Hematopoietic multipotent progenitor cell treated with erythropoietin and hydrocortisone succinate and interleukin-3 and kit ligand, for 6 days (in vitro differentiated cells): ENCODE data around the gene CCT6A.
"Not testable (repeated sequence)": the region's sequence is repeated elsewhere in the genome, so short reads cannot be mapped to it uniquely, and the experiment has no call there.

Experiments
- DNase-seq: peaks from one replicate; pipeline ENCODE4 v3.0.0-alpha.2; 2015

Gene CCT6A, protein sequence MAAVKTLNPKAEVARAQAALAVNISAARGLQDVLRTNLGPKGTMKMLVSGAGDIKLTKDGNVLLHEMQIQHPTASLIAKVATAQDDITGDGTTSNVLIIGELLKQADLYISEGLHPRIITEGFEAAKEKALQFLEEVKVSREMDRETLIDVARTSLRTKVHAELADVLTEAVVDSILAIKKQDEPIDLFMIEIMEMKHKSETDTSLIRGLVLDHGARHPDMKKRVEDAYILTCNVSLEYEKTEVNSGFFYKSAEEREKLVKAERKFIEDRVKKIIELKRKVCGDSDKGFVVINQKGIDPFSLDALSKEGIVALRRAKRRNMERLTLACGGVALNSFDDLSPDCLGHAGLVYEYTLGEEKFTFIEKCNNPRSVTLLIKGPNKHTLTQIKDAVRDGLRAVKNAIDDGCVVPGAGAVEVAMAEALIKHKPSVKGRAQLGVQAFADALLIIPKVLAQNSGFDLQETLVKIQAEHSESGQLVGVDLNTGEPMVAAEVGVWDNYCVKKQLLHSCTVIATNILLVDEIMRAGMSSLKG

DNA sequence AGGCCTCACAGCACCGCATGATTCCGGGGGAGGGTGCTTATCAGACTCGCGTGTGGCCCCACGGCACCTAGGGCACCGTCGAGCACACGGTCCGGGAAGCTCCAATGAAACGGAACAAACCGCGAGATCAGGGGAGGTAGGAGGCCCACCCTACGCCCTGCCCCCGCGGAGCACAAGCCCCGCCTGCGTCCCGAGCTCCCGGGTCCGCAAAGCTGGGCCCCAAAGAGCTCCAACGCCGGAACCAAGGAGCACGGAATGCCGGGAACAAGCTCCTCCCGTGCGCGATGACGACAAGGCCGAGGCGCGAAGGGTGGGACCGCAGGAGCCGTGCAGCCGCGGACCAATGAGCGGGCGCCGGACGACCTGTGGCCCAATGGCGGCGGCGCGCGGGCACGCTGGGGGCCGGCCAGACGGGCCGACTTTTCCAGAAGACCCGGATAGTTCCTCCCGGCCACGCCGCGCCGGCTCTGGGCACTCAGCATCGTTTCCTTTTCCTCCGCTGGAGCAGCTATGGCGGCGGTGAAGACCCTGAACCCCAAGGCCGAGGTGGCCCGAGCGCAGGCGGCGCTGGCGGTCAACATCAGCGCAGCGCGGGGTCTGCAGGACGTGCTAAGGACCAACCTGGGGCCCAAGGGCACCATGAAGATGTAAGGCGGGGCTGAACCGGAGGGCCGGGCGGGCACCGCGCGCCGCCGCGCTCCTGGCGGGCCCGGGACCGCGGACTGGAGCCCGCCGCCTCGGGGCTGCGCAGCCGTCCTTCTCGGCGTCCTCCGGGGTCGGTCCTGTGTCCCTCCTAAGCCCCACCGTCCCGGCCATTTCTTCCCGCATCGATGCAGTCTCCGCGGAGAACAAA lies at the start of gene CCT6A, which contains the start of gene PSPH:
Gene CCT6A, plus strand, starts transcription at position 427 of the 853 bp plus-strand sequence. Its CDS starts 84 bp downstream, at position 511.
Gene PSPH, minus strand, starts transcription at position 106 of the 853 bp plus-strand sequence. CDS start 30,232 bp downstream, outside the sequence.
- DNase-seq = peak; percentile 98

DNA sequence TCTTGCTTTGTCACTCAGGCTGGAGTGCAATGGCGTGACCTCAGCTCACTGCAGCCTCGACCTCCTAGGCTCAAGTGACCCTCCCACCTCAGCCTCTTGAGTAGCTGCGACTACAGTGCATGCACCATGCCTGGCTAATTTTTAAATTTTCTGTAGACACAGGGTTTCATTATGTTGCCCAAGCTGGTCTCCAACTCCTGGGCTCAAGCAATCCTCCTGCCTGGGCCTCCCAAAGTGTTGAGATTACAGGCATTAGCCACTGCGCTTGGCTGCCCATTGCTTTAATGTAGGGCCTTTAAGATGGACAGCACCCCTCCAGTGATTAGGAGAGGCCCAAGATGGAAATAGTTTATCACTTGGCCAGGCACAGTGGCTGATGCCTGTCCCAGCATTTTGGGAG lies 47.8 kb upstream of the CCT6A start:
- DNase-seq = no peak

DNA sequence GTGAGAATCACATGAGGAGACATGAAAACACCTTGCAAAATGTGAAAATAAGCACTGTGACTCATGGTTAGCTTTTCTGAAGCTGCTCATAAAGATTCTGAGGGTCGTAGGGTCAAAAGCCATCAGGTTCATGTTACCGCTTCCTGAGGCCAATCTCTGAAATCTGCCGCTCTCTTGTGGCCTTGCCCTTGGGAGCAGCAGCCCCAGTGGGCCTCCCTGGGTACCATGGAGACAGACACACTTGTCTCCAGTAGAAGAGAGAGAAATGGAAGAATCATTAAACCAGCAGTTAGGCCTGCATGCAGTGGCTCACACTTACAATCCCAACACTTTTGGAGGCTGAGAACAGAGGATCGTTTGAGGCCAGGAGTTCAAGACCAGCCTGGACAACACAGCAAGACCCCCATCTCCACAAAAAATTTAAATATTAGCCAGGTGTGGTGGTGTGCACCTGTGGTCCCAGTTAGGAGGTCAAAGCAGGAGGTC lies 44.4 kb upstream of the CCT6A start:
- no peak for DNase-seq

DNA sequence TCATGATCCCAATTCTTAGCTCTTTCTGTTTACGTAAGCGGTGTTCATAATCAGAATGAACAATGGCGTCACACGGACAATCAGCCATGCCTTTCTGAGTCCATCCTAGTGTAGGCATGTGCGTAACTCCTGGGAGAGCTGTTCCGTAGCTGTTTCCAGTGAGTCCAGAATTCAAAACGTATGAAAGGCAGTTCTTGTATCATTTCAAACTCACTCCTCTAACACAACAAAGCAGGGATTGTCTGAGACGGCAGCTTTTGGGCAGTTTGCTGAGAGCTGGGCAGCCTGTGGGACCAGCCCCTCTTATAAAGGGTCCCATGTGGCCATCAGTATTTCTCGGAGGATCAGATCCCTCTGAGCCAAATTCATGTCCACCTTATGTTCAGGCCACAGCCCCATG lies 43.7 kb upstream of the CCT6A start:
- no peak for DNase-seq

DNA sequence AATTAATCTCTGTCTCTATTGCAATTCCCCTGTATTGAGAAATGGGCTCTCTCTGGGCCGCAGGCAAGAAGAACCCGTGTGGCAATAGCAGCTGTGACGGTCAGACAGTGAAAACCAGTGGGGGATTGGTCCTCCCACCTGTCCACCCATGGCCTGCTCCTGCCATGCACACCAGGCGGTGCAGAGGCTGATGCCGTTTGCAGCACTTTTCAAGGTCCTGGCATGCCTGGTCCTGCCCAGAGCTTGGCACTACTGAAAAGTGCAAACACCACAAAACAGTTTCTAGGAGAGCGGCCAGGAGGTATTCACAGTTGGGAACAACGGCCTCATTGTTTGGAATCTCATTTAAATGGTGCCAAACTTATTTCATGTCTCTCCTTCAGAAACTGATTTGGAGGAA lies 41.9 kb upstream of the CCT6A start:
- DNase-seq = no peak

DNA sequence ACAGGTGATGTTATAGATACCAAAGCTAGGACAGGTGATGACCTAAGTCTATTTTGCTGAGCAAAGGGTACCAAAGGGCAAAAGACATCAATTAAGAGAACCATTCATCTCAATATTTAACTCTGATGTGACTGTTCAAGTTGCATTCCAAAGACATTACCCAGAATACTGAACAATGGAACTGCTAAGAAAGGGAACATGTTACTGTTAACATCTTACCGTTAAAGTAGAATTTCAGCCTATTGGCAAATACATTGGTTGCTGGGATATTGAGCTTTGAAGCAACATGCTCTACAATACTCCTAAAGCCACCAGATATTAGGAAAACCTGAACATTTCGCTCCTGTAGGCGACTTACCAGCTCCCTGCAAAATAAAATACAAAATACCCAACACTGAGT lies 34.5 kb upstream of the CCT6A start:
- not testable (repeated sequence) for DNase-seq

DNA sequence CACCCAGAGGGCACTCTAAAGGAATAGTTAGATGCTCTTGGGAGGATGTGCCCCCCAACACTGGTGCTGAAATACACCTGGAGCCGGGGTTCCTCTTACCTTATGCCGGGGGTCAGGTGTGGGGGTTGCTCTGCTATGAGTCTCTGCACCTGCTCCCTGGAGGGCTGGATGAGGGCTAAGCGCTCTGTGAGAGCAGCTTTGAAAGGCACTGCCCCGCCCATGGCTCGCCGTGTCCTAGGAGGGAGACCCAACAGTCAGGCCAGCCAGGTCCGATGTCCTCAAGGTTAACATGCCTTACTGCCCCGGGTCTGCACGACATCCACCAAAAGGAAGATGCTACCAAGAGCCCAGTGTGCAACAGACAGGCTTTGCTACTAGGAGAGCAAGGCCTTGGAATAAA lies 32.1 kb upstream of the CCT6A start:
- no peak for DNase-seq

DNA sequence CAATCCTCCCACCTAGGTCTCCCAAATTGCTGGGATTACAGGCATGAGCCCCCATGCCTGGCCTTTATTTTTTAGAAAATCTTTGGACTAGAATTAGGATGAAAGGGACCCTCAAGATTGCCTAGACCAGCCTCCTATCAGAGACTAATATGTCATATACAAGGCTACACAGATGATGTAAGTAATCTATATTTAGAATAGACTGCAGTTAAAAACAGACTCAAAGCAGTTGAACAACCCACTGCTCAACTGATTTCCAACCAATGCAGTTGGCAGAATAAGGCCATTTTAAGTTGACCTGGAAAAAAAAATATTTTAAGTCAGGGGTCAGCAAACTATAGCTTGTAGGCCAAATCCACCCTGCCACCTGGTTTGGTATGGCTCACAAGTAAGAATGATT lies 28.1 kb upstream of the CCT6A start:
- DNase-seq = no peak

DNA sequence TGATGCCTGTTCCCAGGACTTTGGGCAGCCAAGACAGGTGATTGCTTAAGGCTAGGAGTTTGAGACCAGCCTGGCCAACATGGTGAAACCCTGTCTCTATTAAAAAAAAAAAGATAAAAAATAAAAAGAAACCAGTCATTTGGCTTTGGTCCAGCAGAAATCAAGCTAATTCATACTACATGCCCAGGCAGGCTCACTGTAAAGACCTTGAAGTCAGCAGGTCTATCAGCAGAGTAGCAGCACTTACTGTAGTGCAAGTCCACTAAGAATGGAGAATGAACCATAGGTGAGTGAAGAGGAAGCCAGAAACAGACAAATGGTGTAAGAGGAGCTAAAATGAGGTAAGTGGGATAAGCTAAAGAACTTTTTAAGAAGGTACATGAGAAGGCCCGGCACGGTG lies 25.0 kb upstream of the CCT6A start:
- peak; percentile 53 for DNase-seq

DNA sequence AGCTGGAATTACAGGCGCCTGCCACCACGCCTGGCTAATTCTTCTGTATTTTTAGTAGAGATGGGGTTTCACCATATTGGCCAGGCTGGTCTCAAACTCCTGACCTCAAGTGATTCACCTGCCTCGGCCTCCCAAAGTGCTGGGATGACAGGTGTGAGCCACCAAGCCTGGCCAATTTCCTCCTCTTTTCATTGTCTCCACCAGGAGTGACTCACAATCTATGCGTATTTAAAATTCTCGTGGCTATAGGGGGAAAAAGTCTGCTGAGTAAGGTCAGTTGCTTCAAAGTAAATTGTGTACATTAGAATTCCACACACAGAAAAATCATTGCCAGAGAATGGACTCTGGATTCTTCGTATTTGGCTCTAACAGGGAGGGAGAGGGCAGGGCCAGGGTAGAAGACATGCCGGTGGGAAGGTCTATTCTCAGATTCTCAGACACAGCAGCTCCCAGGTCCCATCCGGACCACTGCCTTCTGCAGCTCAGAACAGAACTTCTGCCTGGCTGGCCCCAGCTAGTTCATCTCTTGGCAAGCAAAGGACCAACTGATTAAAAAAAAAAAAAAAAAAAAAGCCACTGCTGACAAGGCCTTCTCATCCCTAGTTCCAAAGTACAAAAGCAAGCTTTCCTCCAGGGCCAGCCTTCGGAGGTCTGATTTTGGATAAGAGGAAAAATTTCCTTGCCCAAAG lies 22.5 kb upstream of the CCT6A start:
- DNase-seq = no peak

DNA sequence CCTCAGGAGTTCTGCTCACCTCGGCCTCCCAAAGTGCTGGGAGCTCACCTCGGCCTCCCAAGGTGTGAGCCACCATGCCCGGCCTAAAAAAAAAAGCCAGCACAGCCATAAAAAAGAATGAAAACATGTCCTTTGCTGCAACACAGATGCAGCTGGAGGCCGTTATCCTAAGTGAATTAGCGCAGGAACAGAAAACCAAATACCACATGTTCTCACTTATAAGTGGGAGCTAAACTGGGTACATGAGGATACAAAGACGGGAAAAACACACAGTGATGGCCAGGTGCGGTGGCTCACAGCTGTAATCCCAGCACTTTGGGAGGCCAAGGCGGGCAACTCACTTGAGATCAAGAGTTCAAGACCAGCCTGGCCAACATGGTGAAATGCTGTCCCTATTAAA lies 21.2 kb upstream of the CCT6A start:
- DNase-seq = no peak

DNA sequence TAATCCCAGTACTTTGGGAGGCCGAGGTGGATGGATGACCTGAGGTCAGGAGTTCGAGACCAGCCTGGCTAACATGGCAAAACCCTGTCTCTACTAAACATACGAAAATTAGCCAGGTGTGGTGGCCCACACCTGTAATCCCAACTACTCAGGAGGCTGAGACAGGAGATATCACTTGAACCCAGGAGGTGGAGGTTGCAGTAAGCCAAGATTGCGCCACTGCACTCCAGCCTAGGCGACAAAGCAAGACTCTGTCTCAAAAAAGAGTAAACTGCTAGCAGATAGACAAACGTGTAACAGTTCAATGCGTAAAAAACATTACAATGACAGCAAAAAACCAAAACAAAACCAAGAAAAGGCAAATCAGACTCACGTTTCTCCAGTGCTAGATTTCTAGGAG lies 20.0 kb upstream of the CCT6A start:
- DNase-seq = not testable (repeated sequence)

DNA sequence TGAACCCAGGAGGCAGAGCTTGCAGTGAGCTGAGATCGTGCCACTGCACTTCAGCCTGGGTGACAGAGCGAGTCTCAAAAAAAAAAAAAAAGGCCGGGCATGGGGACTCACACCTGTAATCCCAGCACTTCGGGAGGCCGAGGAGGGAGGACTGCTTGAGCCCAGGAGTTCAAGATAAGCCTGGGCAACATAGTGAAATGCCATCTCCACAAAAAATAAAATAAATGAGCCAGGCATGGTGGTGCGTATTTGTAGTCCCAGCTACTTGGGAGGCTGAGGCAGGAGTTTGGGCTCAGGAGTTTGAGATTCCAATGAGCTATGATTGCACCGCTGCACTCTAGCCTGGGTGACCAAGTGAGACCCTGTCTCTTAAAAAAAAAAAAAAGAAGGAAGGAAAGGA lies 19.0 kb upstream of the CCT6A start:
- DNase-seq = not testable (repeated sequence)

DNA sequence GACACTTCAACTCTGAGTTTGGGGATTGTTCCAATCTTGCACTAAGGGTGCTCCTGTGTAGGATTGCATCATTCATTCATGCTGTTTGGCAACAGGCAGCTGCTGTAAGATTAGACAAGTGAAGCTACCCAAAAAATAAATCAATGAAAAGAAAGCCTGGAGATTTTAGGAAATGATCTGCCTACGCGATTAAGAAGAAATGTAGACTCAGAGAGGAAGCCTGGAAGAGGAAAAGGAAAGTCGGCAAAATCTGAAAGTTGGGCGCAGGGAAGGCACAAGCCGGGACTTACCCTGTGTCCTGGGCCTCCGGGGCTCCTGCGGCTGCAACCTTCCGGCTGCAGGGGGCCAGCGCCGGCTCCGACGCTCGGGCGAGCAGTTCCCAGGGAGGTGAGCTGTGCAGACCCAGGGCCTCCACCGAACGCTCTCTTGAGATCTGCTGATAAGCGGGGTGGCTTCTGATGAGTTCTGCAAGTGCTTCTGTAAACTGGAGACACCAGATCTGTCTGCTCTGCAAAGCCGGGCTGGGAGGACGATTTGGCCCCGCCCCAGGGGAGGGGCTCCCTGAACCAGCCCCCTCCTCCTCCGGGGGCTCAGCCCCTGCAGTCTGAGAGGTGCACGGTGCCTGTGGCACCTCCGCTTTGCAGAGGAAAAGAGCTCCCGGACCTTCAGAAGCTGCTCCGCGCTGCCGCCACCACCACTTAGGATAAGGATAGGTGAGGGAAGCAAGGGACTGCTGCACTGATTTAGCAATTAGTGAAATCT lies 17.7 kb upstream of the CCT6A start:
- peak; percentile 81 for DNase-seq

DNA sequence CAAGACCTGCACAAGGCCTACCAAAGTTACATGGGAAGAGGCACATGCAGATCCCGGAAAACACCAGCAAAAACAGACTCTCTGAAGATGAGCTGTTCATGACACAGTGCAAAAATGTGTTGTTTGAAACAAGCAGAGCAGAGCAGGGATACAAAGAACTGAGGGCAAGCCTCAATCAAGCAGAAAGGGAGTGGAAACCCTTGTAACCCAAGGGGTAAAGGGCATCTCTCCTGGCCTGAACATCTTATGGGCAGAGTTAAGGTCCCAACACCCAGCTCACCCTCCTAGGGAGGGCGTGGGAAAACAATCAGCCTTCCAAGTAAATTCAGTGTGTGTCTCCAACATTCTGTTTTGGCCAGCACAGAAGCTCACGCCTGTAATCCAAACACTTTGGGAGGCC lies 10.8 kb upstream of the CCT6A start:
- DNase-seq = no peak

DNA sequence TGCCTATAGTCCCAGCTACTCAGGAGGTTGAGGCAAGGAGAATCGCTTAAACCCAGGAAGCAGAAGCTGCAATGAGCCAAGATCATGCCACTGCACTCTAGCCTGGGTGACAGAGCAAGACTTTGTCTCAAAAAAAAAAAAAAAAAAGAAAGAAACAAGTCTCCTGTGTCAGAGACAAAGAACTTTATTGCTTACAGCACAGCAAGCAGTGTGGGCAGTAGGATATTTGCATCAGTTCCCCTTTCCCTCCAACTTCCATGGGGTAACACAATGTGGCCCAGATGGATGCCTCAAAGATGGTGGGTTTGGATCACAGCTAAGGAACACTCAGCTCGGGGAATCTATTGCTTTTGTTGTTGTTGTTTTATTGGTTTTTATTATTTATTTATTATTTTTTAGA lies 5.8 kb upstream of the CCT6A start:
- not testable (repeated sequence) for DNase-seq

DNA sequence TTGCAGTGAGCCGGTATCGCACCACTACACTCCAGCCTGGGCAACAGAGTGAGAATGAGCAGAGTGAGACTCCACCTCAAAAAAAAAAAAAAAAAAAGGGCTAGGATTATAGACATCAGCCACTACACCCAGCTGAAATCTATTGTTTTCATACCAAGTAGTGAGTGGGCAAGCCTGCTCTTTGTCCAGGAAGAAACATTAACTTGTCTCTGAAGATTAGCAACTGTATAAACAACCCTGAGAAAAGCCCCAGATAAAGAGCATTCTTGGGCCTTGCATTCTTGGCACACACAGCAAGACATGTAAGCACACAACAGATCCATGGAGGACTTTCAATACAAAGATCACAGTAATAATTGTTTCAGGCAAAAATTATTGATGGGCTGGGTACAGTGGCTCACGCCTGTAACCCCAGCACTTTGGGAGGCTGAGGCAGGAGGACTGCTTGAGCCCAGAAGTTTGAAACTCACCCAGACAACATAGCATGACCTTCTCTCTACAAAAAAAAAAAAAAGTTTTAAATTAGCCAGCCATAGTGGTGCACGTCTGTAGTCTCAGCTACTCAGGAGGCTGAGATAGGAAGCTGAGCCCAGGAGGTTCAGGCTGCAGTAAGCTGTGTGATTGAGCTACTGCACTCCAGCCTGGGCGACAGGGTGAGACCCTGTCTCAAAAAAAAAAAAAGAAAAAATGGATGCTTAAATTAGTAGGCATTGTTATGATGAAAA lies 4.7 kb upstream of the CCT6A start:
- peak; percentile 73 for DNase-seq

DNA sequence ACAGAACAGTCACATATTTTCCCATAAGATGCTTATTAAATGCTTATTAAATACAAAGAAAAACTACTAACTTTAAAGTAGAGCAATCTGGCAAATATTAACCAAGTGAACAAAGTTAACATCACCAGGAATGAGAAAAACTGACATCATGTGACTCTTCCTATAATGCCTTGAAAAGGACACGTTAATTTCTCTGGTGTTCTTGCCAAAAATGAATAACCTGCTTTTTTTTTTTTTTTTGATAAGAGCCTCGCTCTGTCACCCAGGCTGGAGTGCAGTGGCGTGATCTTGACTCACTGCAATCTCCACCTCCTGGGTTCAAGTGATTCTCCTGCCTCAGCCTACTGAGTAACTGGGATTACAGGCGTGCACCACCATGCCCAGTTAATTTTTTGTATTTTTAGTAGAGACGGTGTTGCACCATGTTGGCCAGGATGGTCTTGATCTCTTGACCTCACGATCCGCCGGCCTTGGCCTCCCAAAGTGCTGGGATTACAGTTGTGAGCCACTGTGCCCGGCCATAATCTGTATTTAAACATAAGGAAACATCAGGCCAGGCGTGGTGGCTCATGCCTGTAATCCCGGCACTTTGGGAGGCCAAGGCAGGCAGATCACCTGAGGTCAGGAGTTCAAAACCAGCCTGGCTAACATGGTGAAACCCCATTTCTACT lies 4.0 kb upstream of the CCT6A start:
- DNase-seq = peak; percentile 55

DNA sequence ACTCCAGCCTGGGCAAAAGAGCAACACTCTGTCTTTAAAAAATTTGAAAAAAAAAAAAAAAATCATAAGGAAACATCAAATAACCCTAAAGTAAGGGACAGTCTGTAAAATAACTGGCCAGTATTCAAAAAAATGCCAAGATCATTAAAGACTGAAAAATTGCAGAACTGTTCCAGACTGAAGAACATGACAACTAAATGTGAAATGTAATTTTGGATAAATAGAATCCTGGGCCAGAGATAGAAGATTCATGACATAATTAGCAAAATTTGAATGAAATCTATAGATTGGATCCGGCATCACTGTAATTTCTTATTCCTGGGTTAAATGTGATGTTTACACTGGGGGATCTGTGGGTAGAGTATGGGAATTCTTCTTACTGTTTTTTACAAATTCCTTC lies 3.3 kb upstream of the CCT6A start:
- DNase-seq = no peak

DNA sequence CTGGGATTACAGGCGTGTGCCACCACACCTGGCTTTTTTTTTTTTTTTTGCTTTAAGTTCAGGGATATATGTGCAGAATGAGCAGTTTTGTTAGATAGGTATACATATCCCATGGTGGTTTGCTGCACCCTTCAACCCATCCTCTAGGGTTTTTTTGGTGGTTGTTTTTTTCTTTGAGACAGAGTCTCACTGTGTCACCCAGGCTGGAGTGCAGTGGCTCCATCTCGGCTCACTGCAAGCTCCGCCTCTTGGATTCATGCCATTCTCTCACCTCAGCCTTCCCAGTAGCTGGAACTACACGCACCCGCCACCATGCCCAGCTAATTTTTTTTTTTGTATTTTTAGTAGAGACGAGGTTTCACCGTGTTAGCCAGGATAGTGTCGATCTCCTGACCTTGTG lies 2.8 kb upstream of the CCT6A start:
- peak; percentile 41 for DNase-seq

DNA sequence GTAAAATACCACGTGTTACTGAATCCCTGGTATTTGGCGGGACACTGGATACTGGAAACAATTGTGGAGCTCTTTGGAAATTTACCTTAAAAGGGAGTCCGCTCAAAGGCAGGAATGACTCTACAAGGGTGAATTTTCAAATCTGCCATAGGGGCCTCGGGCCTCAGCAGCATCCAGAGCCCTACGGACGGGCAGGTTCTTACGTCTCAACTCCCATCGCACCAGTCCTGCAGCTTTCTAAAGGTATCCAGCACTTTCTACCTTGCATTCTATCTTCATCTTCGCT lies 569 bp upstream of the CCT6A start:
- DNase-seq = no peak
